K562 (cell line): Measurements from ENCODE around the gene TBC1D2B. TPM values are rescaled to one million over a fixed set of nuclear protein-coding genes. Genes with fewer than 3 reads are reported as not detected.

Experiments used
- ATAC-seq: fragments of 200-7000 bp; cut with Tn5 transposase; 3 replicates; pipeline ENCODE4 v1.9.1; 2020; ENCODE audit warnings: moderate library complexity
- BruUV-seq: library from RNA; stranded (reverse); fragments of 400-500 nt; replicated peaks from 2 replicates; lab custom pipeline; 2021; lab: Mats Ljungman, UMichigan
- CTCF ChIA-PET: fragments of 300-600 bp; formaldehyde crosslinking; extraction: SDS; loops from one replicate; lab custom pipeline; 2021; ENCODE audit warnings: low intra/inter-chr PET ratio; lab: Yijun Ruan, JAX
- POLR2A ChIA-PET: fragments of 300-600, 350-650 bp; sonication (Branson Sonifier 250); formaldehyde crosslinking; extraction: SDS; loops from one replicate; lab custom pipeline; 2021; ENCODE audit warnings: antibody characterized with exemption, inconsistent platforms; lab: Yijun Ruan, JAX
- DNase-seq, 4 experiments: peaks; one replicate each; pipeline versions ENCODE4 v3.0.0 to v3.0.0-alpha.2; 2011 to 2018; ENCODE audit warnings: low spot score in 3 of 4, mixed read lengths in 3 of 4; ENCODE audit errors: extremely low read depth in 1 of 4
- FAIRE-seq: peaks from 2 replicates; lab custom pipeline; 2011; peaks lifted over from hg19 to GRCh38; lab: Jason Lieb, UNC
- H2AFZ ChIP-seq: 2 replicates; pipeline ENCODE4 v1.6.0; 2011; ENCODE audit warnings: low read depth, low read length, control low read depth, inconsistent platforms
- H3K27ac ChIP-seq: fragments of 200-600 bp; 3 replicates; pipeline ENCODE4 v1.8.0; 2011; ENCODE audit warnings: low read depth, mild to moderate bottlenecking, control low read depth, inconsistent platforms, low read length, moderate library complexity, mixed read lengths; ENCODE audit errors: extremely low read depth
- H3K27me3 ChIP-seq, 2 experiments: fragments of 300-600 bp in 1 of 2; 2 replicates in 1 of 2; 3 replicates in 1 of 2; pipeline versions ENCODE4 v1.6.0 to v1.8.0; 2011; ENCODE audit warnings: inconsistent platforms in 2 of 2, low read length in 2 of 2, mild to moderate bottlenecking in 1 of 2, mixed read lengths in 1 of 2, moderate library complexity in 1 of 2; ENCODE audit not compliant: control insufficient read depth in 2 of 2, insufficient read depth in 2 of 2
- H3K36me3 ChIP-seq: fragments of 300-600 bp; 3 replicates; pipeline ENCODE4 v1.8.0; 2011; ENCODE audit warnings: mild to moderate bottlenecking, low read length, inconsistent platforms; ENCODE audit not compliant: control insufficient read depth, insufficient read depth
- H3K4me1 ChIP-seq, 2 experiments: fragments of 200-600 bp in 1 of 2; replicated peaks in 1 of 2; 2 replicates in 1 of 2; 3 replicates in 1 of 2; pipeline versions ENCODE4 v1.5.1 to v1.8.0; 2011; ENCODE audit warnings: inconsistent platforms in 2 of 2, low read length in 2 of 2, mild to moderate bottlenecking in 1 of 2, mixed read lengths in 1 of 2, moderate library complexity in 1 of 2; ENCODE audit not compliant: control insufficient read depth in 2 of 2, insufficient read depth in 2 of 2
- H3K4me2 ChIP-seq: 2 replicates; pipeline ENCODE4 v1.6.1; 2011; ENCODE audit warnings: low read length, control low read depth, inconsistent platforms, mixed read lengths; ENCODE audit not compliant: insufficient read depth
- H3K4me3 ChIP-seq: fragments of 200-600 bp; sonication (generic), shearing (Covaris generic); 2 replicates; pipeline ENCODE4 v1.5.1; 2016; ENCODE audit warnings: control low read depth, inconsistent platforms
- H3K79me2 ChIP-seq: fragments of 200-600 bp; 3 replicates; pipeline ENCODE4 v1.8.0; 2011; ENCODE audit warnings: low read length, inconsistent platforms; ENCODE audit not compliant: control insufficient read depth, insufficient read depth
- H3K9ac ChIP-seq, 2 experiments: 2 replicates each; pipeline versions ENCODE4 v1.6.0 to v1.6.1; 2011; ENCODE audit warnings: low read depth in 2 of 2, low read length in 2 of 2, control low read depth in 1 of 2, inconsistent platforms in 1 of 2, mild to moderate bottlenecking in 1 of 2, mixed read lengths in 1 of 2; ENCODE audit not compliant: insufficient read depth in 1 of 2
- H3K9me1 ChIP-seq: one replicate; pipeline ENCODE4 v1.6.0; 2011; ENCODE audit warnings: inconsistent platforms, mild to moderate bottlenecking, low read length, moderate library complexity; ENCODE audit not compliant: control insufficient read depth, insufficient read depth
- H3K9me3 ChIP-seq: replicated peaks from 2 replicates; pipeline ENCODE4 v1.5.1; 2011; ENCODE audit warnings: low read depth, low read length, inconsistent platforms; ENCODE audit not compliant: control insufficient read depth, insufficient read depth
- H4K20me1 ChIP-seq: replicated peaks from 2 replicates; pipeline ENCODE4 v1.6.1; 2011; ENCODE audit warnings: low read length, inconsistent platforms, mixed read lengths; ENCODE audit not compliant: control insufficient read depth, insufficient read depth
- ARID1B ChIP-seq: fragments of 450-650 bp; IDR thresholded peaks from 2 replicates; pipeline ENCODE4 v1.6.1; 2016; ENCODE audit warnings: antibody characterized with exemption, mild to moderate bottlenecking, inconsistent platforms
- CBFA2T2 ChIP-seq: fragments of 450-650 bp; conservative IDR thresholded peaks from 2 replicates; pipeline ENCODE4 v1.6.1; 2017; ENCODE audit warnings: mild to moderate bottlenecking
- CBFA2T3 ChIP-seq: fragments of 450-650 bp; IDR thresholded peaks from 2 replicates; pipeline ENCODE4 v1.6.1; 2017
- EHMT2 ChIP-seq: fragments of 450-650 bp; IDR thresholded peaks from 2 replicates; pipeline ENCODE4 v1.6.1; 2018; ENCODE audit warnings: antibody characterized with exemption
- EP300 ChIP-seq: IDR thresholded peaks from 2 replicates; pipeline ENCODE4 v1.6.1; 2012; ENCODE audit warnings: low read length, improper control_type of control experiment
- NFE2L1 ChIP-seq: fragments of 450-650 bp; IDR thresholded peaks from 2 replicates; pipeline ENCODE4 v1.6.1; 2016; ENCODE audit warnings: missing genetic modification characterization, low read depth, mild to moderate bottlenecking, missing compliant biosample characterization, moderate library complexity, borderline replicate concordance
- PTRF ChIP-seq: fragments of 450-650 bp; IDR thresholded peaks from 2 replicates; pipeline ENCODE4 v1.6.1; 2016; ENCODE audit warnings: mild to moderate bottlenecking, missing genetic modification characterization, missing compliant biosample characterization
- RAD21 ChIP-seq, 2 experiments: fragments of 250-450 bp in 1 of 2; fragments of 450-650 bp in 1 of 2; sonication (Bioruptor Pico) in 1 of 2; formaldehyde crosslinking in 1 of 2; IDR thresholded peaks in 1 of 2; conservative IDR thresholded peaks in 1 of 2; 2 replicates each; pipeline versions ENCODE4 v1.4.0 to v1.8.0; 2020 to 2022; ENCODE audit warnings: mild to moderate bottlenecking in 2 of 2, moderate library complexity in 1 of 2
- SMAD2 ChIP-seq: fragments of 150-350 bp; IDR thresholded peaks from 2 replicates; pipeline ENCODE4 v1.6.1; 2014; ENCODE audit warnings: low read depth, mild to moderate bottlenecking, low read length
- TCF3 ChIP-seq: sonication (generic); formaldehyde crosslinking; IDR thresholded peaks from 2 replicates; pipeline ENCODE4 v1.4.0; 2020; ENCODE audit warnings: mild to moderate bottlenecking, missing genetic modification reagents
- TEAD4 ChIP-seq, 2 experiments: sonication (generic) in 1 of 2; formaldehyde crosslinking in 1 of 2; IDR thresholded peaks; 2 replicates each; pipeline versions ENCODE4 v1.6.1 to v1.8.0; 2012 to 2022; ENCODE audit warnings: borderline replicate concordance in 1 of 2, inconsistent platforms in 1 of 2, low read length in 1 of 2, mild to moderate bottlenecking in 1 of 2, missing genetic modification reagents in 1 of 2
- ZNF695 ChIP-seq: fragments of 450-650 bp; formaldehyde crosslinking; IDR thresholded peaks from 2 replicates; pipeline ENCODE4 v1.4.0; 2020; ENCODE audit warnings: mild to moderate bottlenecking, moderate library complexity
- ZNF696 ChIP-seq: fragments of 250-450 bp; sonication (Bioruptor Pico); conservative IDR thresholded peaks from 2 replicates; pipeline ENCODE4 v1.4.0; 2020; ENCODE audit warnings: mild to moderate bottlenecking, moderate library complexity
- WGBS: fragments of 100-300 bp; shearing (Covaris generic); methylation state at CpG from one replicate; pipeline ENCODE4 v1.1.6; 2016; ENCODE audit warnings: low coverage, mixed read lengths; ENCODE audit not compliant: insufficient coverage; ENCODE audit errors: missing lambda C conversion rate; 5-methylcytosine and 5-hydroxymethylcytosine counted together
- in situ Hi-C: fragments of 300-500 bp; cut with MboI; formaldehyde crosslinking; loops from 4 replicates; pipeline ENCODE4 v1.15.0; 2018; ENCODE audit warnings: inconsistent platforms, mixed read lengths
- intact Hi-C: fragments of 100-400 bp; cut with micrococcal nuclease; formaldehyde crosslinking; loops from 2 replicates; pipeline ENCODE4 v1.14.2; 2022
- polyA plus RNA-seq, 8 experiments: library from polyadenylated mRNA; depleted of rRNA in 4 of 8; stranded (reverse) in 5 of 8; unstranded in 3 of 8; fragments of >200 nt; fragmentation: Nextera tagmentation in 2 of 8; fragmentation: Illumina TruSeq in 1 of 8; extraction: Ambion mirVana in 2 of 8; extraction: Trizol in 1 of 8; gene quantifications; 2 replicates each; pipeline versions ENCODE4 v1.2.1 to v1.2.3, GENCODE V29; 2011 to 2014; ENCODE audit warnings: inconsistent platforms in 1 of 8, missing spikeins in 1 of 8
- total RNA-seq, 7 experiments: library from RNA; depleted of rRNA in 6 of 7; stranded (reverse); fragments of >200 nt in 6 of 7; fragmentation: Illumina TruSeq in 2 of 7; extraction: Trizol in 2 of 7; gene quantifications; 2 replicates each; pipeline versions ENCODE4 v1.2.1 to v1.2.3, GENCODE V29; 2011 to 2021; ENCODE audit warnings: low replicate concordance in 1 of 7
- TF ChIP-seq, protein P1 (sequence below): fragments of 250-450 bp; sonication (Bioruptor Pico); IDR thresholded peaks from 2 replicates; pipeline ENCODE4 v1.8.0; 2021; ENCODE audit warnings: moderate library complexity, mild to moderate bottlenecking, inconsistent platforms
- TF ChIP-seq, protein P2 (sequence below): fragments of 250-450 bp; sonication (Bioruptor Pico); IDR thresholded peaks from 2 replicates; pipeline ENCODE4 v1.4.0; 2020; ENCODE audit warnings: mild to moderate bottlenecking
- TF ChIP-seq, protein P3 (sequence below), 3 experiments: IDR thresholded peaks in 2 of 3; conservative IDR thresholded peaks in 1 of 3; 2 replicates each; pipeline ENCODE4 v1.5.1; 2011 to 2012; ENCODE audit warnings: low read length in 3 of 3, mild to moderate bottlenecking in 3 of 3, control low read depth in 2 of 3, improper control_type of control experiment in 1 of 3, inconsistent platforms in 1 of 3, low read depth in 1 of 3, mixed read lengths in 1 of 3, moderate library complexity in 1 of 3; ENCODE audit not compliant: insufficient read depth in 2 of 3

TBC1D2B gene
- total and polyA plus RNA-seq, 9 of the 15 experiments (the other 6 are each of a cell fraction or from before 2014, with no cell fraction given), result 0.15 to 16.3 (median 8.9) TPM

DNA sequence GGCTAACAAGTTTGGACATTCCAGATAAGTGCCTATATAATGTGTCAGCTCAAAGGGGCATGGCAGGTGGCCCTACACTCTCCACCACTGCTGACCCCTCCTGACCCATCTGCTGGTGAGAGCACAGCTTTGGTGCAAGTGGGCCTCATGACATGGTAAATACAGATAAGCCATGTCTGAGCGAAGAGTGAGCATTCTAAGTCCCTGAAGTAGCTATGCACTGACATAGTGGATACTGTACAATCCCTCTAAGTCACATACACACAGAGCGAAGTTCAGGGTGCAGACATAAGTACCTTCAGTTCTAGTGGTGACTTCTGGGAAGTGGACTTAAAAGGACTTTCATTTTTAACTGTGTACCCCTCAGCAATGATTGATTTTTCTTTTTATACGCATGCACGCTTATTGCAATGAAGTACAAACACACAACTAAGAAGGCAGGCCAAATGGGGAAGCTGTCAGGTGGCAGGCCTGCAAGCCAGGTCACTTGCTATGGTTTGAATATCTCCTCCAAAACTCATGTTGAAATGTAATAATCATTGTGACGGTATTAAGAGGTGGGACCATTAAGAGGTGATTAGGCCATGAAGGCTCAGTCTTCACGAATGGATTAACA, 41.5 kb downstream of the TBC1D2B start:
- no peak overlapping the region for H3K4me2 ChIP-seq
- no peaks in the 10 kb centered on the region for H3K79me2 ChIP-seq
- FAIRE-seq (peak; percentile 74), DNase-seq (peak in 2 of 4 experiments; percentile 34 to 61), ATAC-seq (peak; percentile 83)
- H2AFZ ChIP-seq, result 0 out of 2 replicates have a peak overlapping the region, but pooled peaks have one; percentile 29
- POLR2A ChIA-PET, result interaction anchor here (0.5 to 1.8 kb wide), 7 partner anchors 9 to 123 kb away, joined by 3 to 5 read pairs (median 4); no protein-coding TSS in a partner anchor
- in situ Hi-C loops, result no loop called here
- H3K9ac ChIP-seq, result no peak overlapping the region
- no peak overlapping the region for H3K4me3 ChIP-seq
- H3K36me3 ChIP-seq, result no peaks in the 10 kb centered on the region; the same call in 2 of the 3 replicates
- 0 out of 2 replicates have a peak, but pooled peaks cover 7% of the 10 kb centered on the region for H4K20me1 ChIP-seq
- CTCF ChIA-PET, result no interaction called here
- BruUV-seq, result no TSS peak
- intact Hi-C loops, result no loop called here
- no peaks in the 10 kb centered on the region for H3K9me3 ChIP-seq
- no peaks in the 10 kb centered on the region for H3K9me1 ChIP-seq
- WGBS, result 71% methylated on average over 6 of the region's 6 CpGs
- H3K27ac ChIP-seq, result no peak overlapping the region; the same call in 2 of the 3 replicates
- H3K27me3 ChIP-seq, result no peaks in the 10 kb centered on the region
- H3K4me1 ChIP-seq, result peaks cover 0 to 24% of the 10 kb centered on the region in 2 experiments; a peak in 4 of 5 replicates
- TF ChIP-seq CBFA2T3, result peak; percentile 77
- TF ChIP-seq PTRF (tag), result no peak
- TF ChIP-seq EP300, result 0 out of 2 replicates have a peak, but pooled peaks have one; percentile 4
- TF ChIP-seq TEAD4 (IDR thresholded peaks at IDR 0.05; ENCODE audit: low read length), result no peak; the same call in 1 of the 2 replicates
- no peak for TF ChIP-seq TEAD4 (CRISPR knock-in tag; IDR thresholded peaks at IDR 0.05; ENCODE audit: borderline replicate concordance)
- TF ChIP-seq EHMT2, result 0 out of 2 replicates have a peak, but pooled peaks have one; percentile 19
- TF ChIP-seq, protein P1, sequence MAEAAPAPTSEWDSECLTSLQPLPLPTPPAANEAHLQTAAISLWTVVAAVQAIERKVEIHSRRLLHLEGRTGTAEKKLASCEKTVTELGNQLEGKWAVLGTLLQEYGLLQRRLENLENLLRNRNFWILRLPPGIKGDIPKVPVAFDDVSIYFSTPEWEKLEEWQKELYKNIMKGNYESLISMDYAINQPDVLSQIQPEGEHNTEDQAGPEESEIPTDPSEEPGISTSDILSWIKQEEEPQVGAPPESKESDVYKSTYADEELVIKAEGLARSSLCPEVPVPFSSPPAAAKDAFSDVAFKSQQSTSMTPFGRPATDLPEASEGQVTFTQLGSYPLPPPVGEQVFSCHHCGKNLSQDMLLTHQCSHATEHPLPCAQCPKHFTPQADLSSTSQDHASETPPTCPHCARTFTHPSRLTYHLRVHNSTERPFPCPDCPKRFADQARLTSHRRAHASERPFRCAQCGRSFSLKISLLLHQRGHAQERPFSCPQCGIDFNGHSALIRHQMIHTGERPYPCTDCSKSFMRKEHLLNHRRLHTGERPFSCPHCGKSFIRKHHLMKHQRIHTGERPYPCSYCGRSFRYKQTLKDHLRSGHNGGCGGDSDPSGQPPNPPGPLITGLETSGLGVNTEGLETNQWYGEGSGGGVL, result no peak
- TF ChIP-seq SMAD2, result no peak
- no peak for TF ChIP-seq NFE2L1
- TF ChIP-seq, protein P2, sequence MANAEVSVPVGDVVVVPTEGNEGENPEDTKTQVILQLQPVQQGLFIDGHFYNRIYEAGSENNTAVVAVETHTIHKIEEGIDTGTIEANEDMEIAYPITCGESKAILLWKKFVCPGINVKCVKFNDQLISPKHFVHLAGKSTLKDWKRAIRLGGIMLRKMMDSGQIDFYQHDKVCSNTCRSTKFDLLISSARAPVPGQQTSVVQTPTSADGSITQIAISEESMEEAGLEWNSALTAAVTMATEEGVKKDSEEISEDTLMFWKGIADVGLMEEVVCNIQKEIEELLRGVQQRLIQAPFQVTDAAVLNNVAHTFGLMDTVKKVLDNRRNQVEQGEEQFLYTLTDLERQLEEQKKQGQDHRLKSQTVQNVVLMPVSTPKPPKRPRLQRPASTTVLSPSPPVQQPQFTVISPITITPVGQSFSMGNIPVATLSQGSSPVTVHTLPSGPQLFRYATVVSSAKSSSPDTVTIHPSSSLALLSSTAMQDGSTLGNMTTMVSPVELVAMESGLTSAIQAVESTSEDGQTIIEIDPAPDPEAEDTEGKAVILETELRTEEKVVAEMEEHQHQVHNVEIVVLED (CRISPR knock-in tag), result no peak
- TF ChIP-seq ARID1B, result peak; percentile 35; the same call in 1 of the 2 replicates
- no peak for TF ChIP-seq ZNF695 (CRISPR knock-in tag)
- TF ChIP-seq TCF3, result peak; percentile 50
- no peak for TF ChIP-seq ZNF696 (CRISPR knock-in tag)
- TF ChIP-seq, protein P3, sequence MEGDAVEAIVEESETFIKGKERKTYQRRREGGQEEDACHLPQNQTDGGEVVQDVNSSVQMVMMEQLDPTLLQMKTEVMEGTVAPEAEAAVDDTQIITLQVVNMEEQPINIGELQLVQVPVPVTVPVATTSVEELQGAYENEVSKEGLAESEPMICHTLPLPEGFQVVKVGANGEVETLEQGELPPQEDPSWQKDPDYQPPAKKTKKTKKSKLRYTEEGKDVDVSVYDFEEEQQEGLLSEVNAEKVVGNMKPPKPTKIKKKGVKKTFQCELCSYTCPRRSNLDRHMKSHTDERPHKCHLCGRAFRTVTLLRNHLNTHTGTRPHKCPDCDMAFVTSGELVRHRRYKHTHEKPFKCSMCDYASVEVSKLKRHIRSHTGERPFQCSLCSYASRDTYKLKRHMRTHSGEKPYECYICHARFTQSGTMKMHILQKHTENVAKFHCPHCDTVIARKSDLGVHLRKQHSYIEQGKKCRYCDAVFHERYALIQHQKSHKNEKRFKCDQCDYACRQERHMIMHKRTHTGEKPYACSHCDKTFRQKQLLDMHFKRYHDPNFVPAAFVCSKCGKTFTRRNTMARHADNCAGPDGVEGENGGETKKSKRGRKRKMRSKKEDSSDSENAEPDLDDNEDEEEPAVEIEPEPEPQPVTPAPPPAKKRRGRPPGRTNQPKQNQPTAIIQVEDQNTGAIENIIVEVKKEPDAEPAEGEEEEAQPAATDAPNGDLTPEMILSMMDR (IDR thresholded peaks at IDR 0.05 in 2 of 3, conservative IDR thresholded peaks at IDR 0.05 in 1 of 3; ENCODE audit: insufficient read depth in 2 of 3, low read depth in 1 of 3, low read length in 3 of 3), result no peak
- peak; percentile 66 for TF ChIP-seq CBFA2T2
- no peak for TF ChIP-seq RAD21 (CRISPR knock-in tag; conservative IDR thresholded peaks at IDR 0.05 in 1 of 2, IDR thresholded peaks at IDR 0.05 in 1 of 2)
